HG02970 (cell line): ENCODE measurements around the gene CTNNA1.
"Not testable (repeated sequence)": the region's sequence is repeated elsewhere in the genome, so short reads cannot be mapped to it uniquely, and the experiment has no call there.

Source experiments
- ATAC-seq: cut with Tn5 transposase; IDR thresholded peaks from one replicate; pipeline ENCODE4 v1.9.1; 2021; ENCODE audit warnings: mild to moderate bottlenecking, moderate library complexity, moderate number of reproducible peaks; ENCODE audit not compliant: unreplicated experiment, low FRiP score

The CTNNA1 gene

DNA sequence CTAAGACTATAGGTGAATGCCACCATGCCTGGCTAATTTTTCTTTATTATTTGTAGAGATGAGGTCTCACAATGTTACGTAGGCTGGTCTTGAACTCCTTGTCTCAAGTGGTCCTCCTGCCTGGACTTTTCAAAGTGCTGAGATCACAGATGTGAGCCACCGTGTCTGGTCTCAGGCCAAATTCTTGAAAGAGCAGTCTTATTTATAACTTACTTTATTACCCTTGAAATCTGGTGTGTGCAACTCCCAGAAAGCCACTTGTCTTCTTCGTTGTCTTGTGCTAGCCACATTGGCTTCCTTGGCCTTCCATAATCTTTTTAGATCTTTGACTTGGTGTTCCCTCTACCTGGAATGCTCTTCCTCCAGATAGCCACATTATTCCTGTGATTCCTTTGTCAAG is 50.1 kb downstream of the CTNNA1 start:
- no peak for ATAC-seq

DNA sequence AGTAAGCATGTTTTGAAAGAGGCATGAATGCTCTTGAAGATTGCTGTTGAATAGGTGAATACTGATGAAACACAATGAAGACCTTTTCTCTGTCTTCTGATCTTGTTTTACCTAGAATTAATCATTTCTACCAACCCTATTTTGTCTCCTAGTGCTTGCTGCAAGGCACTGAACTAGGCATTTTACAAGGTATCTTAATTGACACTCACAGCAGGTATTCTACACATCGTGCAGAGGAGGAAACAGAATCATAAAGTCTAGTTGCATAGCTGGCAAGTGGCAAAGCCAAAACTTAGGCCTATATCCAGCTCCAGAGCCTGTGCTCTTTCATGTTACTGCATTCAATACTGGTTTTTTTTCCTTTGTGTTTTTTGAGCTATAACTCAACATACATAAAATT is 50.7 kb downstream of the CTNNA1 start:
- ATAC-seq = no peak

DNA sequence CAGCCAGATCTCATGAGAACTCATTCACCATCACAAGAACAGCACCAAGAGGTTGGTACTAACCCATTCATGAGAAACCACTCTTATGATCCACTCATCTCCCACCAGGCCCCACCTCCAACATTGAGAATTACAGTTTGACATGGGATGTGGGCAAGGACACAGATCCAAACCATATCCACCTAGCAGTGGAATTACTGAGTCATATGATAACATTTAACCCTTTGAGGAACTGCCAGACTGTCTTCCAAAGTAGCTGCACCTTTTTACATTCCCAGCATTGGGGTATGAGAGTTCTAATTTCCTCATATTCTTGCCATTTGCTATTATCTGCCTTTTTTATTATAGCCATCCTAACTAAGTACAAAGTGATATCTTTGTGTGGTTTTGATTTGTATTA is 51.9 kb downstream of the CTNNA1 start:
- ATAC-seq = no peak

DNA sequence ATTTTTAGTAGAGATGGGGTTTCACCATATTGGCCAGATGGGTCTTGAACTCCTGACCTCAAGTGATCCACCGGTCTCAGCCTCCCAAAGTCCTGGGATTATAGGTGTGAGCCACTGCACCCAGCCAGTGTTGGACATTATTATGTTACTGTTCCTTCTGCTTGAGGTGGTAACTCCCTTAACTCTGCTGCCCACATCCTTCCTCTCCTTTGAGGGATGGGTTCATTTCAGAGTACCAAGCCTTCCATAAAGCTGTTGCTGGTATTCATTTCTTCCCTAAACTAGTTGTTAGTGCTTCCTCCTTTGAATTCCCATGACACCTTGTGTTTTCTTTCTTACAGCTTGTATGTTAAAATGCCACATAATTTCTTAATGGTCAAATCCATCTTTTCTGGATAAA is 54.0 kb downstream of the CTNNA1 start:
- ATAC-seq = no peak

DNA sequence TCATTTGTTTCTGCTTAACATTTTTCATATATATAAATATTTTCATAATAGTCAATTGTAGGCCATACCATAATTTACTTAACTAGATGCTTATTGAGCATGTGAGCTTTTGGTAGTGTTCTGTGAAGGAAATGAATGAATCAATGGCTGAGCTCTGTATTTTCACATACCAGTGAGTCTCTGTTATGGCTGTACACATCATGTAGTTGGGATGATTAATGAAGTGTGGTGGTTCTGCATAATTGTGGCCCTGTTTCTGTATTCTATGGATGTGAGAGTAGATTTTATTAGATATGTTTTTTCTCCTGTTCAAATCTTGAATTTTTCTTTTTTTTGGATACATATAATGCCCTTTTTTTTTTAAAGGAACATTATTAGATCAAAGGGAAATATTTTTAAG is 56.2 kb downstream of the CTNNA1 start:
- no peak for ATAC-seq

DNA sequence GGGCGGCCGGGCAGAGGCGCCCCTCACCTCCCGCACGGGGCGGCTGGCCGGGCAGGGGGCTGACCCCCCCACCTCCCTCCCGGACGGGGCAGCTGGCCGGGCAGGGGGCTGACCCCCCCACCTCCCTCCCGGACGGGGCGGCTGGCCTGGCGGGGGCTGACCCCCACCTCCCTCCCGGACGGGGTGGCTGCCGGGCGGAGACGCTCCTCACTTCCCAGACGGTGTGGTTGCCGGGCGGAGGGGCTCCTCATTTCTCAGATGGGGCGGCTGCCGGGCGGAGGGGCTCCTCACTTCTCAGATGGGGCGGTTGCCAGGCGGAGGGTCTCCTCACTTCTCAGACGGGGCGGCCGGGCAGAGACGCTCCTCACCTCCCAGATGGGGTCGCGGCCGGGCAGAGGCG is 57.6 kb downstream of the CTNNA1 start:
- not testable (repeated sequence) for ATAC-seq

DNA sequence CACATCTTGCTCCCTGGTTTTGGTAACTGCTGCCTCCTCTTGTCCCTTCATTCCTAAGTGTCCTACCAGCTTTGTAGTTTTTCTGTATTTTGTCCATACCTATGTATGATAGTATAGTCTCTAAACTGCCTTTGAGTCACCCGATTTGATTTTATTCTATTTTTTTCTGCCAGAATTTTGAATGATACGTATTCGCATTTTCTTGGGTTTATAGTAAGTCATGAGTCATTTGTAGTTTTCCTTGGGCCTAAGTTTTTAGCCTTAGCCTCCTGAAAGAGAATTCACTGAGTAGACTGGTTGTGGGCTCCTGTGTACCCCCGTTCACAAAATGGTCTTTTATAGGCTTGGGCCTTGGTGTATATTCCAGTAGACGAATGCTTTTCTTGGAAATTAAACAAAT is 62.3 kb downstream of the CTNNA1 start:
- no peak for ATAC-seq

DNA sequence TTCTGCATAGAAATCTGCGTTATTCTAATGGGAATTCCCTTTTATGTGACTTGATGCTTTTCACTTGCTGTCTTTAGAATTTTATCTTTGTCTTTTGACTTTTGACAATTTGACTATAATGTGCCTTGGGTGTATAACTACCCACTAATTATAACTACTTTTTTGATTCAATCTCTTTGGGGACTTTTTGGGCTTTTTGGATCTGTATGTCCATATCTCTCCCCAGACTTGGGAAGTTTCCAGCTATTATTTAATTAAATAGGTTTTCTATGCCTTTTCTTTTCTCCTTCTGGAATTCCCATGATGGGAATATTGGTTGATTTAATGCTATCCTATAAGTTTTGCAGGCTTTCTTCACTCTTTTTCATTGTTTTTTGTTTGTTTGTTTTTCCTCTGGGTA is 64.0 kb downstream of the CTNNA1 start:
- ATAC-seq = no peak

DNA sequence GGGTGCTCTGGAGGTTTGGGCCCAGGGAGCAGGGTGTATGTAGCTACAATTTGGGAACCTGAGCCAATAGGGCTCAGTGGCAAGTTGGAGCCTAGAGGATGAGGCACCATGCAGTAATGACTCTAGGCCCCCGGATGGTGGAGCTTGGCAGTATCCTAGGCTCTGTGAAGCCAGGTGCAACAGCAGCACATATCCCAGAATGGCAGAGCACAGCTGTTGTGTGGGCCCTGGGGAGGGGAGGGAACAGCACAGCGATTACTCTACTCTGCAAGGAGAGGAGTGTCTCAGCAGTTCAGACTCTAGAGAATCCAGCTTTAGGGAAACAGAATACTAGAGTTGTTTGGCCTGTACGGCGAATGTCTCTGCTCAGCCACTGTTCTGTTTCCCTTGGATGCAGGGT is 65.9 kb downstream of the CTNNA1 start:
- ATAC-seq = no peak

DNA sequence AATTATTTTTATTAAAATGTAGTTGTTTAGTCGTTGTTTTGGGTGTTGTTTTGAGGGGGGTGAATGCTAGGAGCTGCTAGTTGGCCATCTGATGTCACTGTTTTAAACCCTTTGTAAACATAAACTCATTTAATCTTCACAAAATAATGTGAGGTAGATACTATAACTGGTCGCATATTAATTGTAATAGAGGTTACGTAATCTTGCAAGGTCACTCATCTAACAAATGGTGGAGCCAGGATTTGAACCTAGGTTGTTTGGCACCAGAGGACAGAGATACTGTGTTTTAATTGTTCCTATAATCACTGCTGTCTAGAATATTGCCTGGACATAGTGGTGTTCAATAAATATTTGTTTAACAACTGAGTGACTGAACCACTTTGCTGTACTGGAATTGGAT is 67.5 kb downstream of the CTNNA1 start:
- ATAC-seq = no peak

DNA sequence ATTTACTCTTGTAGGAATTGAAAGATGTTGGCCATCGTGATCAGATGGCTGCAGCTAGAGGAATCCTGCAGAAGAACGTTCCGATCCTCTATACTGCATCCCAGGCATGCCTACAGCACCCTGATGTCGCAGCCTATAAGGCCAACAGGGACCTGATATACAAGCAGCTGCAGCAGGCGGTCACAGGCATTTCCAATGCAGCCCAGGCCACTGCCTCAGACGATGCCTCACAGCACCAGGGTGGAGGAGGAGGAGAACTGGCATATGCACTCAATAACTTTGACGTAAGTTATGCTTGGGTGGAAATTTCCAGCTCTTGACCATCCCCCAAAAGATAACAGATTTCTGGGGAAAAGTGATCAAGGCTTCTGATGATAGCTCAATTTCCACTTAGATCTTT is 71.3 kb downstream of the CTNNA1 start:
- ATAC-seq = no peak

DNA sequence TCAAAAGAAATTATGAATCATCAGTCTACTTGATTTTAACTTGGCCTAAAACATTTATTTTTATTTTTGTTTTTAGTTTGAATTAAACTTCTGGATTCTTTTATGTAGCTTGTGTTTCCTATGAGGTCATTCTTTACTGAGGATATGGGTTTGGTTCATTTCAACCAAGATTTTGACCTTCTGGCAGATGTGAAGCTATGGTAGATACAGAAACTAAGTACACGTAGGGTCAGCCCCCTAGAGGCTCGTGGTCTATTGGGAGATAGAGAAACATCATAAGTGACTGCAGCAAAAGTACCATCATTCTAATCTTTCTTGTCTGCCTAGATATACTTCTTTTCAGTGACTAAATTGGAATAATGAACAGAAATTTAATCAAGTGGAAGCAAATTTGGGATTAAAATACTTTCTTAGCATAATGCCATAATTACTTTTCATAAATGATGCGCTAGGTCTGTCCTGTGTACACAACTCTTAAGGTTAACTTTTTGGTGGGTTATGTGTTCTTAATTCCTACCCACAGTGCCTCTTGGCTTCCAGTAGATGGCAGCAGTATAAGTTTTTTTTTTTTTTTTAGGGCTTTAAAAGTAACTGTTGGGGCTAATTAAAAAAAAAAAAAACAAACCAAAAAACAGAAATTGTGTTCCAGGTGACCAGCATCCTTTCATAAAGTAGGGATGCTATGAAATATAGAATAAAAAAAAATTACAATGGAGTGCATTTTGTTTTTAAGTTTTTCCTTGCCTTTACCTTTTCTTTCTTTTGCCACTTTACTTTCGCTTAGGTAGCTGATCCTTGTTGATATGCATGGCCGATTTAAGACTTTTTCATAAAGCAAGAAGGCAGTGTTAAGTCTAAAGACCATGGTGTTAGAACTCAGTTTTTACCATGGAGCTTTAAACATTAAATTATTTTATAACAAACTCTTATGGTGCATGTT is 72.0 kb downstream of the CTNNA1 start:
- no peak for ATAC-seq

DNA sequence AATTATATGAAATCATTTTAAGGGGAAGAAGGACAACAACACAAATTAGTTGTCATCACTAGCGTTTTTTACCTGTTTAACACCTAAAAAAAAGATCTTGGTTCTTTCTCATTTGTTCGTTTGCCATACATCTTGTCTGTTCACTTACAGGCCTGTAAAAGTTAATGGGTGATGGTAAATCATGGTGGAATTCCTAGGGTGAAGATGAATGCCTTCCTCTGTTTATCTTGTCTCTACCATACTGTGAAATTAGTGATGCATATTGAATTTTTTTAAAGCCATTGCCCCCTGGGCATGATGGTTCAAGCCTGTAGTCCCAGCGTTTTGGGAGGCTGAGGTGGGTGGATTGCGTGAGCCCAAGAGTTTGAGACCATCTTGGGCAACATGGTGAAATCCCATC is 75.3 kb downstream of the CTNNA1 start:
- ATAC-seq = no peak

DNA sequence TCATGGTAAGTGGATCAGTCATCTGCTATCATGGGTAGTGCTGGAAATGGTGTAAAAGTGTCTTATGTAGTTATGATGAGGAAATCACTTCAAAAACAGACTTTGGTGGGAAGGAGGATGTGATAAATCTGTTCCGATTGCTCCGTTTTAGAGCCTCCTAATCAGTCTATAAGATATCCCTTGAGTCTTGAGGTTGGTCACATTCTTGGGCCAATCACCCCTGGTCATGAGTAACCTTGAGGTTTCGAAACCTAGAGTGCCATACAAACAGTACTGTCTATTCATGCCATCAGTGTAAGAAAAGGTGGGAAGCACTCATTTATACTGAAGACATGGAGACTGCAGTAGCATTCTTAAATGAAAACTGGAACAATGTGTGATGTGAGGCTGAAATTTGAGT is 76.1 kb downstream of the CTNNA1 start:
- no peak for ATAC-seq

DNA sequence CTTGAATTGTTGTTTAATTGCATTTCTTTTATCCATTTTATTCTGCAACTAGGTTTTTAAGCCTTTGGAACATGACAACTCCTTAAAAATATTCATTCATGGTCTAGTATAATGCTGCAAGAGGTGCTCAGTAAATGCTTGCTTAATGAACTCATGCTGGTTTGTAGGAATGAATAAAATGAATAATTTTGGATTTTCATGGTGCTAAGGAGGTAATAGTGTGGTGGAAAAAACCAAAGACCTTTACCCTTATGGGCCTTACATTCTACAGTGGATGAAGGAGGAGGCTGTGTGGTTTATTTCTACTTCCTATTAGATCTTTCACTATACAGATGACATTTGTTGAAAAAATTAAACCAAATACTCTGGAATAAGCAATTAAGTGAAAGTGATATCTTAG is 78.5 kb downstream of the CTNNA1 start:
- ATAC-seq = no peak

DNA sequence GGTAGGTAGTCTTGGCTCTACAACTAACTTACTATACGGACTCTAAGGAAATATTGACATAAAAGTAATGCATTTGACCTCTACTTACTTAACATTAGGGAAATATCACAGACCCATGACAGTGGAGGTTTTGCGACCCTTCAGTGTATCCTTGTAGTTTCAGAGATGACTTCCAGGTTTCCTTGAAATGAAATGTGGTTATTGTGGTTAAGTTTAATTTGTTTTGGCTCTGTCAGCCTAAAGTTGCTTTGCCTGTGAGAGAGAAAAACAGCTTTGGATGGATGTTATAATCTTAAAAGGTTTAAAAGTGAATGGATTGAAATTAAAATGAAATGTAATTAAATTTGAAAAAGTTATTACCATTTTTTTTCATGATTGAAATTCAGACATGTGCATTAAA is 79.0 kb downstream of the CTNNA1 start:
- no peak for ATAC-seq

DNA sequence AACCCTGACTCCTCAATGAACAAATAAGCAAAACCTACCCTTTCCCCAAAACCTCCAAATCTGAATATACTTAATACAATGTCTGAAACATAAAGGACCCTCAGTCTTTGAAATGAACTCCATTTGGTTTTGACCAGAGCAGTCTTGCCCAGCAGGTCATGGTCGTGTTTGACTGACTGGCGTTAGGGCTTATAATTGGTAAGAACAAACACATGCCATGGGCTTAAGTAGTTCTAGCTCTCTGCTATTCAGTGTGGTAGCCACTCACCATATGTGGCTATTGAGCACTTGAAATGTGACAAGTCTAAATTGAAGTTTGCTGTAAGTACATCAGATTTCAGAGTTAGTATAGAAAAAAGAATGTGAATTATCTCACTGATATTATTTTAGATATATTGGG is 79.9 kb downstream of the CTNNA1 start:
- ATAC-seq = no peak

DNA sequence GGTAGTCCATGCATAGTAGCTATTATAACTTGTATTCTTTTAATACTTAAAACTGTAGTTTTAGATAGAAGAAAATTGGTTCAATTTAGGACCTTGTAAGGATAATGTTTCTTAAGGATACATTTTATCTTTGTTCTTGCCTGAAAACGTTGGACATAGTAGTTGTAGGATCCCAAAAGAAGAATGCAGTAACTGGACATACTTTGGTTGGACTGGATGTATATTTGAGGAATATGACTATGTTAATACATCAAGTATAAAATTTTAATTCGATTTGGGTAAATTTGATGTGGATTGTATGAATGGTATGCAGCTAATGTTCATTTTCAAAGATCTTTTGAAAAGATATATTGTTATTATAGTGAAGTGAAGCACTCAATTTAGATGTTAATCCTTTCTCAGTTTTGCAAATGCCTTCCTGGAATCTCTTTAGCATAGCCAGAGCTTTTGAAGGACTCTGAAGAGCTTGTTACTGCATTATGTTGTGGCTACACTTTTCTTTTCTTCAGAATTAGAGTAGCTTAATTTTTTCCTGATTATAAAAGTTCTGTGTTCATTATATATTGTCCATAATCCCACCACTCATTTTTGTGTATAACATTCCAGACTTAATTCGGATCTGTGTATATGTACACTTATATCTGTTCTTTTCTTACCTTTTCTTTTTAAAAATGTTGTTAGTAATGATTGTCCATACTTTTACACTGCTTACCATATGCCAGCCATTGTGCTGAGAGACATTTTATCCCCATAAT is 80.7 kb downstream of the CTNNA1 start:
- ATAC-seq = no peak

DNA sequence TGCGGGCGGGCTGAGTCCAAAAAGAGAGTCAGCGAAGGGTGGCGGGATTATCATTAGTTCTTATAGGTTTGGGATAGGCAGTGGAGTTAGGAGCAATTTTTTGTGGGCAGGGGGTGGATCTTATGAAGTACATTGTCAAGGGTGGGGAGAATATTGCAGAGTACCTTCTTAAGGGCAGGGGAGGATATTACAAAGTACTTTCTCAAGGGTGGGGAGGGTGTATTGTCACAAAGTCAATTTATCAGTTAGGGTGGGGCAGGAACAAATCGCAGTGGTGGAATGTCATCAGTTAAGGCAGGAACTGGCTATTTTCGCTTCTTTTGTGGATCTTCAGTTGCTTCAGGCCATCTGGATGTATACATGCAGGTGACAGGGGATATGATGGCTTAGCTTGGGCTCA is 81.6 kb downstream of the CTNNA1 start:
- not testable (repeated sequence) for ATAC-seq

DNA sequence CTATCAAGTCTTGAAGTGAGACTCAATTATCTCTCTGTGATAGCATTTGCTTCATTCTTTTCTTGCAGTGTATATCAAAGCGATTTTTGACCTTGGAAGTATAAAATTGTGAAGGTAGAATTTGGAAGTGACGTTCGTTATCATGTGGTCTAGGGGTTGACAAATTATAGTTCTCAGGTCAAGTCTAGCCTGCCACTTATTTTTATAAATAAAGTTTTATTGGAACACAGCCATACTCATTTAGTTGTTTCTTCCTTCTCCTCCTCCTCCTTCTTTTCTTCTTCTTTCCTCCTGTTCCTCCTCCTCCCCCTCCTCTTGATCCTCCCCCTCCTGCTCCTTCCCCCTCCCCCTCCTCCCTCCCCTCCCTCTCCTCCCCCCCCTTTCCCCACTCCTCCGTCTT is 83.9 kb downstream of the CTNNA1 start:
- ATAC-seq = no peak

DNA sequence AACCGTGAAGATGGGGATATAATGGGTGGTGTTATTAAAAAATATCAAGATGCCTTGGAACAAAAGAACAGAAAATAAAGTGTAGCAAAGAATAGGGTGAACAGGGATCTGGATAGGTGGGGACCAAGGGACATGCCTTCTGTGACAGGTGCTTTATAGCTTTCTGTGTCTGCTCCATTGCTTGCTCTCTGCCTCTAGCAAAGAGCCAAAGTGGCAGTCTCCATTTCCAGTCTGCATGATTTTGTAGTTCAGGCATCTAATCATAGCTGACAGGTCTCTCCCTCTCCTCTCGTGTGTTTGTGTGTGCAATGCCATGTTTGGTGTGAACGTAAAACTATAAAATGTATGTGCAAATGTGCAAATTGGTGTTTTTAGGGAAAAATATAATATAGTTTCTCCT is 86.9 kb downstream of the CTNNA1 start:
- no peak for ATAC-seq

DNA sequence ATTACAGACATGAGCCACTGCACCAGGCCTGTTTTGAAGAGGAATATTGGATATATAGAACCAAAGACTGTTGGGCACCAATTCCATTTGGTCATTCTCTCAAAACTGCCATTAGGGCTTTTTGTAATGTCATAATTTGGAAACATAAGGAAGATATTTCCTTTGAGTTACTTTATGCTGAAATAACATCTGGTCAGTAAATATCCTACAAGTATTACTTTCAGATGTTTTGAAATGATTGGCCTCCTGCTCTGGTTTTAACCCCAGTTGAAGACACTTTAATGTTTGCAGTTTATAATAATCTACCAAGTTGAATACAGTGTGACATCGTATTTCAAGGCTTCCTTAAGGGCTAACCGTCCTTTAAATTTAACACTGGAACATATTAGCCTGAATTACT is 88.3 kb downstream of the CTNNA1 start:
- ATAC-seq = no peak
